IMR-90 (cell line): ENCODE data around the gene SYNPO. TPM values are rescaled to one million over a fixed set of nuclear protein-coding genes. Genes with fewer than 3 reads are reported as not detected.

Experiments
- ATAC-seq: fragments of 200-7000 bp; cut with Tn5 transposase; 2 replicates; pipeline ENCODE4 v1.9.1; 2020; ENCODE audit warnings: low read depth, mild to moderate bottlenecking, moderate library complexity
- BruUV-seq: library from RNA; stranded (reverse); fragments of 400-500 nt; replicated peaks from 2 replicates; lab custom pipeline; 2021; lab: Mats Ljungman, UMichigan
- CTCF ChIA-PET: fragments of 300-600 bp; formaldehyde crosslinking; extraction: SDS; loops from one replicate; lab custom pipeline; 2021; ENCODE audit warnings: antibody characterized with exemption; lab: Yijun Ruan, JAX
- POLR2A ChIA-PET: fragments of 300-600 bp; sonication (Branson Sonifier 250); formaldehyde crosslinking; loops from one replicate; lab custom pipeline; 2022; ENCODE audit warnings: antibody characterized with exemption; ENCODE audit not compliant: unreplicated experiment; lab: Charles Lee
- DNase-seq: peaks from one replicate; pipeline ENCODE4 v3.0.0; 2013
- H2AFZ ChIP-seq: replicated peaks from 2 replicates; pipeline ENCODE3; 2013; ENCODE audit warnings: low read length, mild to moderate bottlenecking; ENCODE audit not compliant: poor library complexity
- H2AK5ac ChIP-seq: 2 replicates; pipeline ENCODE4 v1.6.1; 2013; ENCODE audit warnings: low read depth, low read length, inconsistent platforms
- H2AK9ac ChIP-seq: replicated peaks from 2 replicates; pipeline ENCODE3; 2013; ENCODE audit warnings: mild to moderate bottlenecking, low read depth, low read length, moderate library complexity; ENCODE audit not compliant: poor library complexity
- H2BK120ac ChIP-seq: 2 replicates; pipeline ENCODE4 v1.6.1; 2013; ENCODE audit warnings: low read depth, low read length, inconsistent platforms
- H2BK15ac ChIP-seq: 3 replicates; pipeline ENCODE4 v1.6.1; 2013; ENCODE audit warnings: low read depth, low read length, inconsistent platforms
- H2BK20ac ChIP-seq: 2 replicates; pipeline ENCODE4 v1.6.1; 2013; ENCODE audit warnings: low read depth, mild to moderate bottlenecking, inconsistent platforms, low read length, moderate library complexity
- H2BK5ac ChIP-seq: 2 replicates; pipeline ENCODE4 v1.6.1; 2013; ENCODE audit warnings: mild to moderate bottlenecking, low read depth, low read length, inconsistent platforms; ENCODE audit not compliant: poor library complexity, severe bottlenecking
- H3K14ac ChIP-seq: replicated peaks from 2 replicates; pipeline ENCODE4 v1.6.1; 2013; ENCODE audit warnings: low read depth, low read length, inconsistent platforms
- H3K18ac ChIP-seq: 2 replicates; pipeline ENCODE4 v1.6.1; 2013; ENCODE audit warnings: low read depth, low read length, control low read depth
- H3K23ac ChIP-seq: 2 replicates; pipeline ENCODE4 v1.6.1; 2013; ENCODE audit warnings: low read depth, low read length, inconsistent platforms
- H3K27ac ChIP-seq: 2 replicates; pipeline ENCODE4 v1.5.1; 2013; ENCODE audit warnings: mild to moderate bottlenecking, control low read depth, low read length; ENCODE audit not compliant: insufficient read depth
- H3K27me3 ChIP-seq: 2 replicates; pipeline ENCODE4 v1.6.1; 2013; ENCODE audit warnings: low read length; ENCODE audit not compliant: control insufficient read depth, insufficient read depth
- H3K36me3 ChIP-seq: 2 replicates; pipeline ENCODE4 v1.6.1; 2013; ENCODE audit warnings: low read length, mixed read lengths; ENCODE audit not compliant: control insufficient read depth, insufficient read depth
- H3K4ac ChIP-seq: 2 replicates; pipeline ENCODE4 v1.6.1; 2013; ENCODE audit warnings: low read depth, low read length, inconsistent platforms
- H3K4me1 ChIP-seq: 2 replicates; pipeline ENCODE4 v1.6.1; 2013; ENCODE audit warnings: low read length, mixed read lengths; ENCODE audit not compliant: control insufficient read depth, insufficient read depth
- H3K4me2 ChIP-seq: 2 replicates; pipeline ENCODE4 v1.6.1; 2013; ENCODE audit warnings: low read depth, mild to moderate bottlenecking, control low read depth, low read length, moderate library complexity
- H3K4me3 ChIP-seq: 2 replicates; pipeline ENCODE4 v1.5.1; 2013; ENCODE audit warnings: low read depth, mild to moderate bottlenecking, control low read depth, low read length, moderate library complexity; ENCODE audit not compliant: insufficient read depth
- H3K56ac ChIP-seq: 2 replicates; pipeline ENCODE4 v1.6.1; 2013; ENCODE audit warnings: low read length, inconsistent platforms; ENCODE audit not compliant: insufficient read depth; ENCODE audit errors: extremely low read depth
- H3K79me1 ChIP-seq, 2 experiments: 2 replicates each; pipeline ENCODE4 v1.6.1; 2013; ENCODE audit warnings: low read length in 2 of 2, inconsistent platforms in 1 of 2, low read depth in 1 of 2
- H3K9ac ChIP-seq: 2 replicates; pipeline ENCODE4 v1.6.1; 2013; ENCODE audit warnings: low read depth, low read length, control low read depth
- H3K9me1 ChIP-seq: 2 replicates; pipeline ENCODE4 v1.6.1; 2013; ENCODE audit warnings: low read length, inconsistent platforms; ENCODE audit not compliant: insufficient read depth
- H3K9me3 ChIP-seq: 2 replicates; pipeline ENCODE4 v1.6.1; 2013; ENCODE audit warnings: low read length; ENCODE audit not compliant: control insufficient read depth, insufficient read depth
- H4K20me1 ChIP-seq: 2 replicates; pipeline ENCODE4 v1.6.1; 2013; ENCODE audit warnings: low read length, inconsistent platforms; ENCODE audit not compliant: insufficient read depth
- H4K5ac ChIP-seq: 2 replicates; pipeline ENCODE4 v1.6.1; 2013; ENCODE audit warnings: mild to moderate bottlenecking, low read depth, low read length, control low read depth
- H4K8ac ChIP-seq, 2 experiments: 2 replicates each; pipeline ENCODE4 v1.6.1; 2013; ENCODE audit warnings: low read depth in 2 of 2, low read length in 2 of 2, control low read depth in 1 of 2, inconsistent platforms in 1 of 2
- H4K91ac ChIP-seq: 2 replicates; pipeline ENCODE4 v1.6.1; 2013; ENCODE audit warnings: low read depth, low read length, inconsistent platforms; ENCODE audit not compliant: insufficient read depth
- BHLHE40 ChIP-seq: fragments of 150-350 bp; IDR thresholded peaks from 2 replicates; pipeline ENCODE4 v1.6.1; 2016; ENCODE audit warnings: mild to moderate bottlenecking, low read depth, low read length
- CEBPB ChIP-seq: IDR thresholded peaks from 2 replicates; pipeline ENCODE4 v1.6.1; 2012; ENCODE audit warnings: low read depth, low read length, improper control_type of control experiment
- FOS ChIP-seq: fragments of 150-350 bp; IDR thresholded peaks from 2 replicates; pipeline ENCODE4 v1.6.1; 2016; ENCODE audit warnings: low read depth, low read length
- MAFK ChIP-seq: IDR thresholded peaks from 2 replicates; pipeline ENCODE4 v1.6.1; 2012; ENCODE audit warnings: low read depth, low read length, improper control_type of control experiment
- POLR2A ChIP-seq: IDR thresholded peaks from 2 replicates; pipeline ENCODE4 v1.6.1; 2012; ENCODE audit warnings: mild to moderate bottlenecking, low read depth, low read length
- RFX5 ChIP-seq: IDR thresholded peaks from 2 replicates; pipeline ENCODE4 v1.8.0; 2012; ENCODE audit warnings: low read depth, mild to moderate bottlenecking, low read length, moderate library complexity
- WGBS, 2 experiments: methylation state at CpG; one replicate each; pipeline versions ENCODE4 v1.1.5 to v1.1.7; 2013; ENCODE audit warnings: missing lambda C conversion rate in 2 of 2; ENCODE audit not compliant: insufficient read length in 1 of 2; ENCODE audit errors: extremely low coverage in 2 of 2; 5-methylcytosine and 5-hydroxymethylcytosine counted together
- dilution Hi-C: fragments of 300-500 bp; cut with HindIII; formaldehyde crosslinking; loops from one replicate; pipeline ENCODE4 v1.14.3; 2018; ENCODE audit warnings: low sequenced_read_pairs; ENCODE audit not compliant: unreplicated experiment
- in situ Hi-C: fragments of 300-500 bp; cut with MboI; formaldehyde crosslinking; loops from 3 replicates; pipeline ENCODE4 v1.14.3; 2019; ENCODE audit warnings: low sequenced_read_pairs, inconsistent platforms, mixed read lengths
- intact Hi-C: fragments of 100-400 bp; cut with micrococcal nuclease; formaldehyde crosslinking; loops from 2 replicates; pipeline ENCODE4 v1.10.0; 2022
- polyA plus RNA-seq, 3 experiments: library from polyadenylated mRNA; depleted of rRNA; stranded (reverse); fragments of >200 nt; gene quantifications; 2 replicates each; pipeline ENCODE4 v1.2.3, GENCODE V29; 2012; ENCODE audit warnings: low replicate concordance in 1 of 3
- total RNA-seq: library from RNA; depleted of rRNA; stranded (reverse); fragments of >200 nt; gene quantifications from 2 replicates; pipeline ENCODE4 v1.2.3, GENCODE V29; 2012
- TF ChIP-seq, protein P1 (sequence below): conservative IDR thresholded peaks from 2 replicates; pipeline ENCODE4 v1.5.1; 2012; ENCODE audit warnings: mild to moderate bottlenecking, low read depth, low read length, improper control_type of control experiment

SYNPO gene
- total and polyA plus RNA-seq, 2 of the 4 experiments (the other 2 are of a cell fraction) = 3.0 to 24.8 TPM

DNA sequence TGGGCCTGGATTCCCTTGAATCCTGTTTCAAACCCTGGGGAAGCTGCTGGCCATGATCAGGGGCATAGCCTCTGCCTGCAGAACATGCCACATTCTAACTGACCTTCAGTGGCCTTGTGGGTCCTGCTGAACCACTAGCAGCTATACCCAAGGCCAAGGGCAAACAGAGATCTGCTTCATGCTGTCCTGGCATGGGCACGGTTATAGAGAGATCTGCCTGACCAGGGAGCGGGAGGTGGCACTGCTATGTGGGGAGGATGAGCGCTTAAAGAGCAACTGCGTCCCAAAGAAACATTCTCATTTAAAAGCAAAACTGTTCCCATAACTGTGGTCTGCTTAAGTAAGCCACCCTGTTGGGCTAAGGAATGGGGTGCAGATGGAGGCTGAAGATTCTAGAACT is 36.5 kb upstream of the SYNPO start:
- no peak overlapping the region for H3K4me3 ChIP-seq
- no peak overlapping the region for H2AK5ac ChIP-seq
- no CpG with 5 or more reads among the region's 4 CpGs for WGBS, 2 experiments
- no peaks in the 10 kb centered on the region for H3K9me3 ChIP-seq
- no peak overlapping the region for H3K14ac ChIP-seq
- H4K5ac ChIP-seq = no peak overlapping the region
- no TSS peak for BruUV-seq
- H2BK20ac ChIP-seq = no peak overlapping the region
- dilution Hi-C loops (no loop called here), in situ Hi-C loops (no loop called here), intact Hi-C loops (no loop called here)
- no peak overlapping the region for H3K23ac ChIP-seq
- H4K8ac ChIP-seq = no peak overlapping the region
- CTCF ChIA-PET = no interaction called here
- no peak overlapping the region for H2BK5ac ChIP-seq
- no peak for TF ChIP-seq MAFK
- no peak for TF ChIP-seq BHLHE40
- TF ChIP-seq CEBPB = no peak
- no peak for TF ChIP-seq POLR2A
- TF ChIP-seq FOS = no peak
- TF ChIP-seq, protein P1, sequence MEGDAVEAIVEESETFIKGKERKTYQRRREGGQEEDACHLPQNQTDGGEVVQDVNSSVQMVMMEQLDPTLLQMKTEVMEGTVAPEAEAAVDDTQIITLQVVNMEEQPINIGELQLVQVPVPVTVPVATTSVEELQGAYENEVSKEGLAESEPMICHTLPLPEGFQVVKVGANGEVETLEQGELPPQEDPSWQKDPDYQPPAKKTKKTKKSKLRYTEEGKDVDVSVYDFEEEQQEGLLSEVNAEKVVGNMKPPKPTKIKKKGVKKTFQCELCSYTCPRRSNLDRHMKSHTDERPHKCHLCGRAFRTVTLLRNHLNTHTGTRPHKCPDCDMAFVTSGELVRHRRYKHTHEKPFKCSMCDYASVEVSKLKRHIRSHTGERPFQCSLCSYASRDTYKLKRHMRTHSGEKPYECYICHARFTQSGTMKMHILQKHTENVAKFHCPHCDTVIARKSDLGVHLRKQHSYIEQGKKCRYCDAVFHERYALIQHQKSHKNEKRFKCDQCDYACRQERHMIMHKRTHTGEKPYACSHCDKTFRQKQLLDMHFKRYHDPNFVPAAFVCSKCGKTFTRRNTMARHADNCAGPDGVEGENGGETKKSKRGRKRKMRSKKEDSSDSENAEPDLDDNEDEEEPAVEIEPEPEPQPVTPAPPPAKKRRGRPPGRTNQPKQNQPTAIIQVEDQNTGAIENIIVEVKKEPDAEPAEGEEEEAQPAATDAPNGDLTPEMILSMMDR = no peak
- TF ChIP-seq RFX5 = no peak
- H4K20me1 ChIP-seq = no peaks in the 10 kb centered on the region
- no peak overlapping the region for H2AK9ac ChIP-seq
- H3K27ac ChIP-seq = no peak overlapping the region
- no peak overlapping the region for H3K4me2 ChIP-seq
- no peak overlapping the region for H3K18ac ChIP-seq
- no peak overlapping the region for H2BK120ac ChIP-seq
- POLR2A ChIA-PET = no interaction called here
- ATAC-seq = no peak
- DNase-seq = no peak
- no peak overlapping the region for H3K4ac ChIP-seq
- peaks cover 7% of the 10 kb centered on the region for H3K4me1 ChIP-seq
- no peak overlapping the region for H2BK15ac ChIP-seq
- no peak overlapping the region for H3K56ac ChIP-seq
- no peaks in the 10 kb centered on the region for H3K36me3 ChIP-seq
- H4K91ac ChIP-seq = no peak overlapping the region
- no peaks in the 10 kb centered on the region for H3K9me1 ChIP-seq
- H2AFZ ChIP-seq = no peak overlapping the region
- H3K27me3 ChIP-seq = peaks cover 3% of the 10 kb centered on the region; the same call in 1 of the 2 replicates
- no peaks in the 10 kb centered on the region for H3K79me1 ChIP-seq
- H3K9ac ChIP-seq = no peak overlapping the region
